Right hindlimb (tissue), 1 donor: ENCODE measurements around the gene ZNF500.
A peak's percentile ranks its signal among the peaks of the same experiment; 100 is the strongest.
"Not testable (repeated sequence)": the region's sequence is repeated elsewhere in the genome, so short reads cannot be mapped to it uniquely, and the experiment has no call there.

Source experiments
- DNase-seq: peaks from one replicate; pipeline ENCODE4 v3.0.0-alpha.2; 2018

Gene ZNF500

DNA sequence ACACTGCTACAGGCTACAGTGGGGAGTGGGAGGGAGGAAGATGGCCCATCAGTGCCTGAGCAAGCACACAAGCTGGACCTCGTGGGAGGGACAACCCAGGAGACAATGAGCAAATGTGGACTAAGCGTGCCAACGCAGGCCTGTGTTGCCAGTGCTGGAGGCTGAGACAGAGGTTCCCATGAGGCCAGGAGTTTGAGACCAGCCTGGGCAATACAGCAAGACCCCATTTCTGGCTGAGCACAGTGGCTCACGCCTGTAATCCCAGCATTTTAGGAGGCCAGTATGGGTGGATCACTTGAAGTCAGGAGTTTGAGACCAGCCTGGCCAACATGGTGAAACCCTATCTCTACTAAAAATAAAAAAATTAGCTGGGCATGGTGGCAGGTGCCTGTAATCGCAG lies 28.6 kb downstream of the ZNF500 start:
- not testable (repeated sequence) for DNase-seq

DNA sequence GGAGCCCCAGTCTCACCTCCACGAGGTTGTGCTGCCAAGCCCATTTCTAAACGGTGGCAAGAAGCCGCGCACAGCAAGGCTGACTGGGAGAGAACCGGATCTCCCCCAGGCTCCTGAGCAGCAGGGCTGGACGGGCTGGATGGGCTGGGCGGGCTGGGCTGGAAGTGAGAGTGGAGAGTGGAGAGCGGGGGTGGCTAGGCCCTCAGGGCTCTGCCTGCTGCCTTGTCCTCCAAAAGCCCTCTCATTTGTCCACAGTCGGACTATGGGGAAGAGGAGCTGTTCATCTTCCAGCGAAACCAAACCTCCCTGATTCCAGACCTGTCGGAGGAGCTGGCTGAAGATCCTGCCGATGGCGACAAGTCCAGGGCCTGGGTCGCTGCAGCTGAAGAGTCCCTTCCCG lies 29.4 kb downstream of the ZNF500 start:
- DNase-seq, result no peak

DNA sequence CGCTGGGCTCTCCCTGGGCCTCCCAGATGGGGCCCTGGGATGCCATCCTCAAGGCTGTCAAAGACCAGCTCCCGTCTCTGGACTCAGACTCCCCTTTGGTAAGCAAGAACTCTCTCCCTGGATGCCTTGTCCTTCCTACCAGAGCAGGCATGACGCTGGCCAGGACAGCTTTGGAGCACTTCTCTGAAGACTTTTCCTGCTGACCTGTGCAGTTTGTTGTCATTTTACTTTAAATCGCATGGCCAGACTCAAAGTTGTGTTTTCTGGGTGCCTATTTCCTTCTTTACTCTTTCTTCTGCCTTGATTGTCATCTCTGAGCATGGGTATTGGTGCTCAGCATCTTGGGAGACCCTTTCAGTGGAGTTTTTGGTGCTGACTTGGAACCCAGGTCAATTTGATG lies 30.4 kb downstream of the ZNF500 start:
- no peak for DNase-seq

DNA sequence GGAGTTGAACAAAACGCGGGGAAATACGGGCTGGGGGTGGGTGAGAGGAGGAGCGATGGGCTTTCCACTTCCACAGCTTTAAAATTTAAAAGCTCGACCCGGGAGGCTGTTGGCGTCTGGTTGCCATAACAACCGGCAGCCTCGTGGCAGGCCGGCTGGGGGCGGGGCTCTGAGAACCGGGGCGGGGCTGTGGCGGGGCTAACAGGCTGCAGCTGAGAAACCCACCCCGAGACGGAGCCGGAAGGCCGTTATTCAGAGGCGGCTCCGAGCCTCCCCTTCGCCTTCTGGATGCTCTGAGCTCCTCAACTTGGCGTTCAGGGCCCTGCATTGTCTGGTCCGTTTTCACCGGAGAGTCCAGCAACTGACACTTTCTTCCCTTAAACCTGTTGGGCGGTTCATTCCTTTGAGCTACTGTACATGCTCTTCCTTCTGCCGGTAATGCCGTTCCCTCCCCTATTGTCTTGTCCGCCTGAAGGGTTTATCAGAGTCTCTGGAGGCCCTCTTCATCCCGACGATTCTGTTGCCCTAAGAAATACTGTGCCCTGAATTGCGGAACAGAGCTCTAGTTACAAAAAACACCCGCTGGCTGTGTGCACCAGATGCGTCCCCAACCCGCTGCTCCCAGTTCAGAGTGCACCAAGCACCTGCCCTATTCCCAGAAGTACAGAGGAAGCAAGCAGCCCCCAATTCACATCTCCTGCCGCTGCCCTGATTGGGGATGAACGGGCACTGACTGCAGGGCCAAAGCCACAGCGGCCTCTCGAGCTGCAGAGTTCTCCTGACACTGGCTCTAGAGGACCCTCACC lies 32.0 kb downstream of the ZNF500 start:
- peak; percentile 95 for DNase-seq

DNA sequence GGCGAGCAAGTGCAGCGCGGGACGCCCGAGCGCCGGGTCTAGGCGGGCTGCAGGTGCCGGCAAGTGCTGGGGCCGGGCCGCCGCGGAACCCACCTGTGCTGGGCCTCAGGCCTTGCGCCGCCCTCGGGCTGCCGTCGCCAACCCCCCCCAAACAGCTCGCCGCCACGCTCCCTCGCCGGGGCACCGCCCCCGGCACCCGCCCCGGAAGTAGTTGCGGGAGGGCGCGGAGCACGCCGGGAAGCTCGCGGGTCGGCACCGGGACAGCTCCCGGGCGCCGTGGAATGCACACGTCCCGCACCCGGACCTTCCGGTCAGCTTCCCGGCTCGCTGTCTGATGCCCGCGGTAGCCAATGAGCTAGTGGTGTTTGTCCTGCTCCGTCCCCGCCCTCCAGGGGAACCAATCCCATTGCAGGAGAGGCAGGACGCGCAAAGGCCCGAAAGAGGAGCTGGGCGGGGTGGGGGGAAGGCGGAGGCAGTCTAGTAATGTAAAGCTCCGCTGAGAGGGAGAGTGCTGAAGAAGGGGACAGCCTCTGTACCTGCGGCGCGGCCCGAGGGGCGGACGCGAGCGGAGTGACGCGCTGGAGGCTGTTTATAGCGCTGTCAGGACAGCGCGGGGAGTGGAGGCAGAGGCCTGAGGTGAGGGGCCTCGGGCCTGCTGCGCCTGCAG lies 32.8 kb downstream of the ZNF500 start, which contains the start of the genes ANKS3 and DNAAF8:
Gene ANKS3 (minus strand): TSS at position 209 of the 667 bp plus-strand sequence. CDS start 4,122 bp downstream, outside the sequence.
Gene DNAAF8 (plus strand): TSS at position 475 of the 667 bp plus-strand sequence. CDS start 1,978 bp downstream, outside the sequence.
- DNase-seq, result peak; percentile 98

DNA sequence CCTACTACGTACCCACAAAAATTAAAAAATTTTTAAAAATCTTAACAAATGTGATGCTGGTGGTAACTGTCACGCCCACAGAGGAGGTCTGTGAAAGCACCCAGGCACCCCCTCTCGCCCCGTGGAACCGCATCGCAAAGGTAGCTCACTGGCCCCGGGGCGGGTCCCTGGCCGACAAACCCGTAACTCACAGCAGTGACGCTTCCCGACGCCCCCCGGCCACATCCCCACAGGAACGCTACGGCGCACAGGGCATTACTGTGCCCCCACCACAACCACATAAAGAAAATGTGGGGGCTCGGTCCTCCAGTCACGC lies 33.3 kb downstream of the ZNF500 start:
- no peak for DNase-seq

DNA sequence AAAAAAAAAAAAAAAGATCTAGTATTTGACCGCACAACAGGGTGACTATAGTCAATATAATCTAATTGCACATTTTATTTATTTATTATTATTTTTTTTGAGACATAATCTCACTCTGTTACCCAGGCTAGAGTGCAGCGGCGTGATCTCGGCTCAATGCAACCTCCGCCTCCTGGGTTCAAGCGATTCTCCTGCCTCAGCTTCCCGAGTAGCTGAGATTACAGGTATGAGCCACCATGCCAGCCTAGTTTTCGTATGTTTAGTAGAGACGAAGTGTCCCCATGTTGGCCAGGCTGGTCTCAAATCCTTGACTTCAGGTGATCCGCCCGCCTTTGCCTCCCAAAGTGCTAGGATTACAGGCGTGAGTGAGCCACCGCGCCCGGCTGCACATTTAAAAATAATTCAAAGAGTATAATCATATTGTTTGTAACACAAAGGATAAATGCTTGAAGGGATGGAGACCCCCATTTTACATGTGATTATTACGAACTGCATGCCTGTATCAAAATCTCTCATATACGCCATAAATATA lies 33.7 kb downstream of the ZNF500 start:
- DNase-seq, result no peak

DNA sequence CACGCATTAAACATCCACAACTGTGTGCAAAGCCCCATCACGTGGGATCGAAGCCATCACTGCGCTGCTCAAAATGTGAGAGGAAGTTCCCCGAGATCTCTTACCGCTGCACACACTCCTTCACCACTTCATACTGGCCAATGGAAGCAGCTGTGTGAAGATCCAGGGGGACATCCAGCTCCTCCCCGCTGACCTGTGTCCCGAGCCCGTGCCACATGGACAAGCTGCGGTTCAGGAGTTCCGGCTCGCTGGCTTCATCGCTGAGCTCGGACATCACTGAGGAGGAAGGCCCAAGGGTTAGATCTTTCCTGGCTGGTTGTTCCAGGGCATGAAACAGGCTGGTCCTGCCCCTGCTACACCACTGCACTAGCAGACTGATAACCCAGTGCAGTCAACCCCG lies 37.1 kb downstream of the ZNF500 start:
- no peak for DNase-seq

DNA sequence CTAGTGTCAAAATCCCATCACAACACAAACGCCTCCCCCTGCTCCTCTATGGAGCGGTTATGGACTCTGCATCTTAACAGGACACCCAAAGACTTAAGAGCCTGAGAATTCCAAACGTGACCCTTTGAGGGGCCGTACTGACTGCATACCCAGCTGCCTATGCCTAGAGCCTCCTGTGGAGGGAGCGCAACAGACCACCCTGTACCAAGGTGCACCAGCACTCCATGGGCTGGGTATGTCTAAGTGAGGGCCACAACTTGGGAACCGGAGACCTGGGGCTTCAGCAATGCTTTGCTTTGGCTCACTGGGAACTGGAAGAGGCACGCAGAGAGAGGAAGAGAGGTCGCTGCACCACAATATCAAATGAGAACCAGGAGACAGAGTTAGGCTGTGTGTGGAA lies 38.3 kb downstream of the ZNF500 start:
- DNase-seq, result no peak

DNA sequence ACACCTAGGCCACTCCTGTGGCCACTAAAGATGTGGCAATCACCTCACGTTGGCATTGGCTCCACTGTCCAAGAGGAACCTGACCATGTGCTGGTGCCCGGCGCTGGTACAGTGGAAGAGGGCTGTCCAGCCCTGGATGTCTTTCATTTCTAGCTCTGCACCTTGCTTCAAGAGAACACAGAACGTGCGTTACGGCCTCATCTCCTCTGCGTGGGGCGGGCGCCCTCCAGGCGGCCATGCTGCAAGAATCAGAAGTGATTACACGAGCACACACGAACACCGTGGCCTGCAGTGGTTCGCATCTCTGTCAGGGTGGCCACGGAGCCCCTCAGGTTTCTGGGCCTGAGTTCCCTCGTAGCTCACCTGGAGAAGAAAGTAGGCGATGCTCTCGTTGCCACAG lies 40.3 kb downstream of the ZNF500 start:
- no peak for DNase-seq

DNA sequence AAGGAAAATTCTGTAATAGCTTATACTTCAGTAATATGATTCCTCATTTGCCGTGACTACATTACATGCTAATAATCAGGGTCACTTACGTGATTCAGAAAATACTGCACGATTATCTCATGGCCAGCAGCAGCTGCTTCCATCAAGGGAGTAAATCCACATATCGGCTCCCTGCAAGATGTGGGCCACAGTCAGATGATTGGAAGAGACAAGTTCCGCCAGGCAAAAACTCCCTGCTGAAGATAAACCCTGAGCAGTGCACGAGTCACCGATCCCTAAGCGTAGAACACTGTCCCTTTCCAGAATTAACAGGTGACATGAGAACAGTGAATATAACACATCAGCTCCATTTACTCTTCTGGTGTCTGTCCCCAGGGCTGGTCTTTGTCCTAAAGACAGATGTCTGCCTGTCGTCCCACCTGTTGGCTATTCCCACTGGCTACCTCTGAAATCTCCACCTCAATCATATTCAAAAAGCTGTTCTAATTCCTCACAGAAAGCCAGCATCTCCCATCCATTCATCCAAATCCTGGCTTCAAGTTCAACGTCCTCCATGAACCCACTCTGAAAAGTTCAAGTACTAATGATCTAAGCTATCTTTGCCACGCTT lies 42.2 kb downstream of the ZNF500 start:
- no peak for DNase-seq

DNA sequence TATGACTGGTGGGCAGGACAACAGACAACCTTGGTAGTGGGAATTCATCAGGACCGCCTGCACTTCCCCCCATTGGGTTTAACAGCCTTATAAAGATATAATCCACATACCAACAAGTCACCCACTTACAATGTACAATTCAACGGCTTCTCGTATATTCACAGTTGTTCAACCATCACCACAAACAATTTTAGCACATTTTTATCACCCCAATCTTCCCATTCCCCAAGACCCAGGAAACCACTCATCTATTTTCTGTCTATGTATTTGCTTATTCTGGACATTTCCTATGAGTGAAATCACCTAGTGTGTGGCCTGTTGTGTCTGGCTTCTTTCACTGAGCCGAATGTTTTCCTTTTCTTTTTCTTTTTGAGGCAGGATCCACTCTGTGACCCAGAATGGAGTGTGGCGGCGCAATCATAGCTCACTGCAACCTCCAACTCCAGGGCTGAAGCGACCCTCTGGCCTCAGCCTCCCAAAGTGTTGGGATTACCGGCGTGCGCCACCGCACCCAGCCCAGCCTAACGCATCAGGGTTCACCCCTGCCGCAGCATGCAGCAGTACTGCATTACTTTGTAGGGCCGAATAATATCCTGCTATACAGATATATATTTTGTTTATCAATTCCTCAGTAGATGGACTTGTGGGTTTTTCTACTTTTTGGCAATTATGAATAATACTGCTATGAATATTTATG lies 43.7 kb downstream of the ZNF500 start:
- no peak for DNase-seq

DNA sequence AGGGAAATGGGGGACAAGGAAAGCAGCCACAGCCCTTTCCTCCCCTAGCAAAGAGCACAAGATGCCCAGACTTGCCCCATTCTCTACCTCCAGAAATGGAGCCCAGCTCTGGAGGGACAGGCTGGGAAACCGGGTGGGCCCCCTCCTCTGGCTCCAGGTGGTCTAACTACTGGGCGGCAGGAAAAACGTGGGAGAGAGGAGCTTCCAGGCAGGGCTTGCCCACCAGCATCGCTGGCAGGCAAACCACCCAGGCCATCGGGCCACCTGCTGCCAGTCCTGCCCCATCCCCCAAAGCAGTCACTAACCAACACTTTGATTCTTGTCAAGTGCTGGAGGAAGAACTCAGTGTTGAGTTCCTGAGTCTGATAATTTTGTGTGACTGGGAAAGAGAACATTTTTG lies 48.5 kb downstream of the ZNF500 start:
- DNase-seq, result no peak

DNA sequence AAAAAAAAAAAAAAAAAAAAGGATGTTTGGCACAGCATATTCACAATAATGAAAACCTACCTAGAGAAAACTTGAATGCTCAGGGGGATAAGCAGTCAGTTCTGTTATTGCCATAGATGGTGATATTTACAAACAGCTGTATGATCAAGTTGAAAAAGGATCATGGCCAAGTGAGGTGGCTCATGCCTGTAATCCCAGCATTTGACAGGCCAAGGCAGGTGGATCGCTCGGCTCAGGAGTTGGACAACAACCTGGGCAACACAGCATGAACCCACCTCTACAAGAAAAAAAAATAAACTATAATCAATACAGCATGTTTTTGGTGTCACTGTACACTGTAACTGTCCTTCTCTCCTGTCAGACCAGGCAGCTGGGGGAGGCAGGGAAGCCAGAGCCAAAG lies 52.0 kb downstream of the ZNF500 start:
- DNase-seq, result no peak

DNA sequence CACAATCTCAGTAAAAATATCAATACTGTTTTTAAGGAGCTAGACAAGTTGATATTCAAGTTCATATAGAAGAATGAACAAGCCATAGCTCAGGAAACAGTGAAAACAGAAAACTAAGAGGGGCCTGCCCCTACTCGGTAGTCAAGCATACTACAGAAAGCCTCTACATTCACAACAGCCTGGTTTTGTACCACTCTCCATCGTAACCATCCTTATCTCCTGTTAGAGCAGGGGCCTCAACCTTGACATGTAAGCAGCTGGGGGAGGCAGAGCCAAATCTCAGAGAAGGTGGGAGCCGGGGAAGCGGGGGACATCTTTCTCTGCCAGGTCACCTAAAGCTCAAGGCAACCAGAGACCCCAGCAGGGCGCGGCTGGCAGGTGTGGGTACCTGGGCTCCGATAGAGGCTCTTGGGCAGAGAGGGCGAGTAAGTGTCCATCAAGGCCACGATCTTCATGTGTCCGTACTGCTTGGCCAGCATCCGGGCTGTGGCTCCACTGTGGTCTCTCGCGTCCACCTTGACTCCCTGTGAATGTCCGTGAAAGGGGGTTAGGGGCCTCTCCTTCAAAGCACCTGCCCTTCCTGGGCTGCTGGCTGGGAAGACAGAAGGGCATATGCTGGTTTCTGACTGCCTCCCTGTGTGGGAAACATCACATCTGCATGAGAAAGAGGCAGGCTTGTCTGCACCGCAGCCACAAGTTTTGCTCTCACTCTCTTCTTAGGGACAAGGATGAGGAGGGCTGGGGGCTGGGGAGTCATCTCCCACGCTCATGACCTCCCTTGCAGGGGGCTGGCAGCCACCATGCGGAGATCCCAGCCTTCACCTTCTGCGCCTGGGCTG lies 53.1 kb downstream of the ZNF500 start:
- no peak for DNase-seq

DNA sequence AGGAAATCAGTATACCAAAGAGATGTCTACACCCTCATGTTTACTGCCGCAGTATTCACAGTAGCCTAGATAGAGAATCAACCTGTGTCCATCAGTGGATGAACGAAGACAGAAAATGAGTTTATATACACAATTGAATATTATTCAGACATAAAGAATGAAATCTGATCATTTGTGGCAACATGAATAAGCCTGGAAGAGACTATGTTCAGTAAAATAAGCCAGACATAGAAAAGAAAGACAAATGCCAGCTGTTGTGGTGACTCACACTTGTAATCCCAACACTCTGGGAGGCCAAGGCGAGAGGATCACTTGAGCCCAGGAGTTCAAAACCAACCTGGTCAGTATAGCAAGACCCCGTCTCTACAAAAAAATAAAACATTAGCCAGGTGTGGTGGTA lies 57.5 kb downstream of the ZNF500 start:
- no peak for DNase-seq

DNA sequence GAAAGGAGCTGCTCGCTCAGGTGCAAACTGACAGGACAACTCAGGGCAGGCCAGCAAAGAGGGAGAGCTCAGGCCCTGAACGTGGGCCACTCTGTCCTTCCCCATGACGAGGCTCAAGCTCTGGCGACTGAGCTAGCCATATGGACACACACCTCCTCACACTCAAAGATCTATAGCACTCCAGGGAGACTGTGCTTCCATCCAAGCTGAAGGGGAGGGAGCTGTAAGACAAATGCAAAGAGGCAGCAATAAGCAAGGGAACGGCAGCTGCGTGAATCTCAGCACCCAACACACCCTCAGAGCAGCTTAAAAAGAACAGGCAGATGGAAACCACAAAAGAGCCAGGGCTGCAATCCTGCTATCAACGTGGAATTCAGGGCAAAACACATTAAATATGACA lies 60.1 kb downstream of the ZNF500 start:
- DNase-seq, result no peak

DNA sequence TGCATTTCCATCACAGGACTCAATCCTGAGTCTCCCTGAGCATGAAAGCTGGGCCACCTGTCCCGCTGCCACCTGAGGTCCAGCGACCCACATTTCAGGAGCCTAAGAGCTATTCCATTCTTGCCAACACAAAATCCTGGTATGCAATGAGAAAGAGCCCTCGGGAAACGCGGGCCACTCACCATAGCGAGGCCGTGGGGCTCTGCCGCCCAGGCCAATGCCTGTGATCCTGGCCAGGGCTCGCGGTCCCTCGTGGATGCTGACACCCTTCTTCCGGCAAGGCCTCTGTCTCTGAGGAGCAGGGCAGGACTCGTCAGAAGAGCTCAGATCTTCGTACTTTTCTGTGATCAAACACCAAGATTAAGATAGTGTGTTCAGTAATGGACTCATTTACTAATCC lies 62.0 kb downstream of the ZNF500 start:
- DNase-seq, result no peak

DNA sequence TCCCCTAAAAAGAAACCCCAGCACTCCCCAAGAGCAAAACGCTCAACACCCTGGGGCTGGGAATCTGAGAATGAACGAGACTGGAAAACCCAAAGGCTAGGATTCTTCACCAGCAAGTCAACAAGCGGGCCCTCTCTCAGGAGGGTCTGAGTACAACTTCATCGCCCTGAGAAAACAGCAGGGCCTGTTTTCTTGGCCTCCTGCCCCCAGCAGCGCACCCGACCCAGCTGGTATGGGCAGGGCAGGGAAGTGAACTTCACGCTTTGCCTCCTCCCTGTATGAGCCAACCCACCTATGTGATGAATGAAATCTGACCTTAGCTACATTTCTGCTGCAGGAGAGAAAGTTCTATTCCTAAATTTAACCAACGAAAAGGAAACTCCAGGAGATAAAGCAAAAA lies 62.5 kb downstream of the ZNF500 start:
- no peak for DNase-seq

DNA sequence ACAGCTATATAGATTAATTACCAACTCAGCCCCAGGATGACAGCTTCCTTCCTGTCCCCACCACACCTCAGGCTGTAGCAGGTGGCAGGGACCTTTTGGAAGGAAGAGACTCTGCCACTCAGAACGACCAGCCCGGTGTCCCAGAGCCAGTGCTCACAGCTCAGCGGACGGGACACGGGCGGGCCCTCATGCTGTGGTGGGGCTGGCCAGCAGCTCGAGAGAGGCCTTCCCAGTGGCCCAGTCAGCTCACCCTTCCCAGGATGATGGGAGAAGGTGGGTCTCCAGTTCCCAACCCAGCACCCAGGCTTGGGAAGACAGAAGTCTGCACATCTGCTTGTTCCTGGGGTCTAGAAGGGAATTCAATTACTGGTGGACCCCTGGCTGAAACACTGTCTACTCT lies 63.1 kb downstream of the ZNF500 start:
- DNase-seq, result no peak

DNA sequence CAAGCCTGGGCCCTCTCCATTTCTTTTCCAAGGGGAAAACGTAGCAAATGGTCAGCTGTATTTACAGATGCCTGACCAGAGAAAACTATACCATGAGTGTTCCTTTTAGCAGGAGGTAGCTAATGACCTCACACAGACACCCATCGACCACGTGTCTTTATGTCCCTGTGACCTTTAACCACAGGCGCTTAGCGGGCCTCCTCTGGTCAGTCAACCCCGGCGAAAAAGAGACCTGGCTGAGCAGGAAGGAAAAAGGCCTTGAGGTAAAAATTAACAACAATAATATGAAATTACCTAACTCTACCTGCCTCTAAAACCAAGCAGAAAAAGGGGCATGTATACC lies 64.5 kb downstream of the ZNF500 start:
- DNase-seq, result no peak

DNA sequence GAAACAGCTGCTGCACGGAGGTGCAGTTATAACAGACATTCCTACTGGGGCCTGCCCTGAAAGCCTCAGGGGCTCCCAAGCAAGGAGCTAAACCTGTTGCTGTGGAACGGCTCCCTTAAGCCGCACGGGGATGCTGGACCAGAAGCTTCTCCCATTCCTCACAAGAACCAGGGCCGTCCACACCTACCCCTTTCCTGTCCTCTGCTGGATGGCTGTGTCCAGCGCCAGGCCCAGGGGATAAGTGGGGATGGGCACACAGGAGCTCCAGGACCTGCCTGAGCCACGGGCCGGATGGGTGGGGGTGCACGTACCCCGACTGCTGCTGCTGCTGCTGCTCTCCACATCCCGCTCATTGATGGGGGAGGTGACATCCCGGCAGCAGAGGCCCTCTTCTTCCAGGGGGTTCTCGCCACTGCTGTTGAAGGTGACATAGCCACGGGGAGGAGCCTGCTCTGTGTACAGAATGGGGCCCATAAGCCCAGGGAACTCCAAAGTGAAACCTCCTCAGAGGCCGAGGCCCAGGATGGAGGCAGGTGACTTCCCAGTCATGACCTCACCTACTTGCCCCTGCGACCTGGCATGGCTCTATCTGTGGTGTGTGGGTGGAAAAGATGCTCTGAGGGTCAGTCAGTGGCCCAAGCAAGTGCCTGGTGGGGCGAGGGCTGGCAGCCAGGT lies 65.0 kb downstream of the ZNF500 start:
- no peak for DNase-seq
